ENCODE data around the gene ITGB2. TPM values are rescaled to one million over a fixed set of nuclear protein-coding genes. Genes with fewer than 3 reads are reported as not detected.

ITGB2 gene
- total and polyA plus RNA-seq, 2 donors (not counting 1 experiment from before 2014, with no cell fraction given): 0.05 TPM; not detected in 1

DNA sequence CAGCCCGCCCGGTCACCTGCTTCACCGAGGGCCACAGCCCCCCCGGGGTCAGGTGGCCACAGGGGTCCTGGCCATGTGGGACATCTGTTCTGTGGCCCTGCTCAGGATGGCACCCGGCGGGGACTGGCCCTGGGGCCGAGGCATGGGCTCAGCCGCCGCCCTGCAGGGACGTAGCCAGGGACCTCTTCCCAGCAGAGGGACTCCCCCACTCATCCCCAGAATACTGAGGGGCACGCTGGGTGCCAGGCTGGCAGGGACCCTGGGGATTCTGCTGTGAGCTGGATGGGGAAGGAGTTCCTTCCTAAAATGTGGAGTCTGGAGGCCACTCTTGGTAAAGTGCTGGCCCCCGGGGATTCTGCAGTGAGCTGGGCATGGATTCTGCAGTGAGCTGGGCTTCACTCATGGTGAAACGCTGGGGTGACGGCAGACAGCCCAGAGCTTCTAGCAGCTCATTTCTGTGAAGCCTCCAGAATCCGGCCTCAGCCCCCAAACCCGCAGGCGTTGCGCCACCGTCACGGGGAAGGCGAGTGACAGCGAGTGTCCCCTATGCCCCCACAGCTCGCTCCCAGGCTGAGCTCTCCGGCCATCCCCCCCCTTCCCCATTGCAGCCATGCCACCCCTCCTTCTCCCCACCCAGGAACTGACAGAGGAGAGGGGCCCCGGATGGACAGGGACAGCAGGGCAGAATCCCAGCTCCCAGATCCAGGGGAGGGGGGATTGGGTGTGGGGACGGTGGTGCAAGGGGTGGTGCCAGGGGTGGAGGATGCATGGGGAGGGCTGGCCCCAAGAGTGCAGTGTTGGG is 1.4 kb downstream of the ITGB2 start:
- Histone ChIP-seq H3K4me1 (ENCODE audit: control insufficient read depth, extremely low read depth, insufficient read depth, low read length) (no peaks in the 10 kb centered on the region), H3K27me3 (ENCODE audit: control insufficient read depth, insufficient read depth, low read length) (peaks cover 27% of the 10 kb centered on the region), H3K27ac (ENCODE audit: insufficient read depth, low read length) (no peak overlapping the region), H3K4me3 (replicated peaks in 1 of 4; ENCODE audit: control extremely low read depth in 1 of 4, insufficient read depth in 1 of 4, low read depth in 3 of 4, low read length in 4 of 4) (no peak overlapping the region), H3K79me2 (ENCODE audit: control insufficient read depth, insufficient read depth, low read length) (no peaks in the 10 kb centered on the region), H3K36me3 (ENCODE audit: control insufficient read depth, insufficient read depth, low read length) (no peaks in the 10 kb centered on the region), H3K9ac (ENCODE audit: insufficient read depth, low read length) (no peak overlapping the region), H4K20me1 (ENCODE audit: control insufficient read depth, extremely low read depth, insufficient read depth, low read length) (no peaks in the 10 kb centered on the region), H3K9me3 (ENCODE audit: control insufficient read depth, insufficient read depth, low read depth, low read length) (no peaks in the 10 kb centered on the region), H3K4me2 (ENCODE audit: extremely low read depth, insufficient read depth, low read length) (no peak overlapping the region), H2AFZ (ENCODE audit: low read length) (no peak overlapping the region)
- TF ChIP-seq EZH2 (IDR thresholded peaks at IDR 0.05; ENCODE audit: low read length, missing control alignments): no peak
- TF ChIP-seq, protein P1, sequence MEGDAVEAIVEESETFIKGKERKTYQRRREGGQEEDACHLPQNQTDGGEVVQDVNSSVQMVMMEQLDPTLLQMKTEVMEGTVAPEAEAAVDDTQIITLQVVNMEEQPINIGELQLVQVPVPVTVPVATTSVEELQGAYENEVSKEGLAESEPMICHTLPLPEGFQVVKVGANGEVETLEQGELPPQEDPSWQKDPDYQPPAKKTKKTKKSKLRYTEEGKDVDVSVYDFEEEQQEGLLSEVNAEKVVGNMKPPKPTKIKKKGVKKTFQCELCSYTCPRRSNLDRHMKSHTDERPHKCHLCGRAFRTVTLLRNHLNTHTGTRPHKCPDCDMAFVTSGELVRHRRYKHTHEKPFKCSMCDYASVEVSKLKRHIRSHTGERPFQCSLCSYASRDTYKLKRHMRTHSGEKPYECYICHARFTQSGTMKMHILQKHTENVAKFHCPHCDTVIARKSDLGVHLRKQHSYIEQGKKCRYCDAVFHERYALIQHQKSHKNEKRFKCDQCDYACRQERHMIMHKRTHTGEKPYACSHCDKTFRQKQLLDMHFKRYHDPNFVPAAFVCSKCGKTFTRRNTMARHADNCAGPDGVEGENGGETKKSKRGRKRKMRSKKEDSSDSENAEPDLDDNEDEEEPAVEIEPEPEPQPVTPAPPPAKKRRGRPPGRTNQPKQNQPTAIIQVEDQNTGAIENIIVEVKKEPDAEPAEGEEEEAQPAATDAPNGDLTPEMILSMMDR (conservative IDR thresholded peaks at IDR 0.05 in 1 of 2, IDR thresholded peaks at IDR 0.05 in 1 of 2; ENCODE audit: low read depth in 1 of 2, low read length in 2 of 2): no peak
- no peak for DNase-seq (ENCODE audit: low read depth in 2 of 2)

DNA sequence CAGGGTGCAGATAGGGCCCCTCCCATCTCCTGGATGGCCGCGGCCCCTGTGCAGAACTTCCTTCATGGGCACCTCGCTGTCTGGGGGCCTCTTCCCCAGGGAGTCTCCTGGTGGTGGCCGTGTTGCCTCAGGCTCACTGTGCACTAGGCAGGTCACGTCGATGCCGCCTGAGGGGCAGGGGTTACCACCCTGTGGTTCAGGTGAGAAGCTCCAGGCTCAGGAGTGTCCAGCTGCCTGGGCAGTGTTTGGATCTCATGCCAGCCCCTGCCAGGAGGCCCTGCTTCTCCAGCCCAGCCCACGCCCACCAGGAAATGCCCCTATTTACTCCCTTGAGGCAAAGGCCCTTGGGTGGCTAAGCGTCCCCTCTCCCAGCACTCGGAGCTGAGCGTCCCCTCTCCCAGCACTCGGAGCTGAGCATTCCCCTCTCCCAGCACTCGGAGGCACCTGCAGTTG is 2.1 kb downstream of the ITGB2 start:
- Histone ChIP-seq H3K36me3 (ENCODE audit: control insufficient read depth, insufficient read depth, low read length) (no peaks in the 10 kb centered on the region), H3K79me2 (ENCODE audit: control insufficient read depth, insufficient read depth, low read length) (no peaks in the 10 kb centered on the region)

DNA sequence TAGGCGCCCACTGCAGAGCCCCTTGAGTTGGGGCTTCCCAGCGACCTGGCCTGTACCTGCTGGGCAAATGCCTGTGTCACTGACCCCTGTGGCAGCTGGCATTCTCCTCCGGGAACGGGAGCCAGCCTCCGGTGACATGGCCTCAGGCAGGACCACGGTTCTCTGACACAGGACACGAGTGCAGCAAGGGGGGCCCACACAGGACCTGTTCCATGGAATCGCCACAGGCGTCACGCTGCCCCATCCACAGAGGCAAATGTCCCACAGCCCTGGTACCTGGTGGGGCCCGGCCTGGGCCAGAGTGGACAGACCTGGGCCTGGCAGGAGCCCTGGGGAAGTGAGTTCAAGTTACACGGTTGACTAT is 2.6 kb downstream of the ITGB2 start:
- Histone ChIP-seq H4K20me1 (ENCODE audit: control insufficient read depth, extremely low read depth, insufficient read depth, low read length) (no peaks in the 10 kb centered on the region), H3K4me2 (ENCODE audit: extremely low read depth, insufficient read depth, low read length) (no peak overlapping the region), H3K4me3 (replicated peaks in 1 of 4; ENCODE audit: control extremely low read depth in 1 of 4, insufficient read depth in 1 of 4, low read depth in 3 of 4, low read length in 4 of 4) (no peak overlapping the region), H3K9ac (ENCODE audit: insufficient read depth, low read length) (no peak overlapping the region), H2AFZ (ENCODE audit: low read length) (no peak overlapping the region), H3K36me3 (ENCODE audit: control insufficient read depth, insufficient read depth, low read length) (no peaks in the 10 kb centered on the region), H3K9me3 (ENCODE audit: control insufficient read depth, insufficient read depth, low read depth, low read length) (no peaks in the 10 kb centered on the region), H3K79me2 (ENCODE audit: control insufficient read depth, insufficient read depth, low read length) (no peaks in the 10 kb centered on the region), H3K4me1 (ENCODE audit: control insufficient read depth, extremely low read depth, insufficient read depth, low read length) (no peaks in the 10 kb centered on the region), H3K27me3 (ENCODE audit: control insufficient read depth, insufficient read depth, low read length) (peaks cover 23% of the 10 kb centered on the region), H3K27ac (ENCODE audit: insufficient read depth, low read length) (no peak overlapping the region)
- DNase-seq (ENCODE audit: low read depth in 2 of 2): no peak
- no peak for TF ChIP-seq EZH2 (IDR thresholded peaks at IDR 0.05; ENCODE audit: low read length, missing control alignments)
- TF ChIP-seq, protein P1 (conservative IDR thresholded peaks at IDR 0.05 in 1 of 2, IDR thresholded peaks at IDR 0.05 in 1 of 2; ENCODE audit: low read depth in 1 of 2, low read length in 2 of 2): no peak

More for the DNA sequence above, 2.1 kb downstream of the ITGB2 start:
- H3K27me3 ChIP-seq (ENCODE audit: control insufficient read depth, insufficient read depth, low read length): peaks cover 23% of the 10 kb centered on the region
- H3K9me3 ChIP-seq (ENCODE audit: control insufficient read depth, insufficient read depth, low read depth, low read length): no peaks in the 10 kb centered on the region
- H3K4me1 ChIP-seq (ENCODE audit: control insufficient read depth, extremely low read depth, insufficient read depth, low read length): no peaks in the 10 kb centered on the region
- no peak for DNase-seq (ENCODE audit: low read depth in 2 of 2)
- no peaks in the 10 kb centered on the region for H4K20me1 ChIP-seq (ENCODE audit: control insufficient read depth, extremely low read depth, insufficient read depth, low read length)
- TF ChIP-seq EZH2 (IDR thresholded peaks at IDR 0.05; ENCODE audit: low read length, missing control alignments): no peak
- TF ChIP-seq, protein P1 (conservative IDR thresholded peaks at IDR 0.05 in 1 of 2, IDR thresholded peaks at IDR 0.05 in 1 of 2; ENCODE audit: low read depth in 1 of 2, low read length in 2 of 2): no peak
- H3K4me2 ChIP-seq (ENCODE audit: extremely low read depth, insufficient read depth, low read length): no peak overlapping the region
- H3K27ac ChIP-seq (ENCODE audit: insufficient read depth, low read length): no peak overlapping the region
- H3K4me3 ChIP-seq (replicated peaks in 1 of 4; ENCODE audit: control extremely low read depth in 1 of 4, insufficient read depth in 1 of 4, low read depth in 3 of 4, low read length in 4 of 4): no peak overlapping the region
- no peak overlapping the region for H2AFZ ChIP-seq (ENCODE audit: low read length)
- no peak overlapping the region for H3K9ac ChIP-seq (ENCODE audit: insufficient read depth, low read length)

Measured in fibroblast of lung (primary cell).